Smooth muscle cell (in vitro differentiated cells): ENCODE data around the gene NFATC1. TPM values are rescaled to one million over a fixed set of nuclear protein-coding genes. Genes with fewer than 3 reads are reported as not detected.
"Not testable (repeated sequence)": the region's sequence is repeated elsewhere in the genome, so short reads cannot be mapped to it uniquely, and the experiment has no call there.

Experiments
- DNase-seq: peaks from one replicate; lab custom pipeline; 2025; ENCODE audit not compliant: unreplicated experiment; lab: John Stamatoyannopoulos, UW
- H2AFZ ChIP-seq: fragments of 200-600 bp; sonication (generic); 2 replicates; pipeline ENCODE4 v1.6.0; 2016; ENCODE audit warnings: antibody characterized with exemption, low read depth, mild to moderate bottlenecking
- H3F3A ChIP-seq: fragments of 200-600 bp; sonication (generic); 2 replicates; pipeline ENCODE4 v1.6.0; 2017; ENCODE audit warnings: antibody characterized with exemption, low read depth
- H3K27ac ChIP-seq: fragments of 200-600 bp; sonication (generic); 2 replicates; pipeline ENCODE4 v1.5.1; 2016; ENCODE audit warnings: low read depth, mild to moderate bottlenecking
- H3K27me3 ChIP-seq: fragments of 200-600 bp; sonication (generic); 2 replicates; pipeline ENCODE4 v1.6.1; 2016; ENCODE audit warnings: low read depth, mild to moderate bottlenecking
- H3K36me3 ChIP-seq: fragments of 200-600 bp; sonication (generic); 2 replicates; pipeline ENCODE4 v1.5.1; 2016; ENCODE audit warnings: low read depth
- H3K4me1 ChIP-seq: fragments of 200-600 bp; sonication (generic); 2 replicates; pipeline ENCODE4 v1.5.1; 2016; ENCODE audit warnings: low read depth
- H3K4me2 ChIP-seq: fragments of 200-600 bp; sonication (generic); 2 replicates; pipeline ENCODE4 v1.6.0; 2016; ENCODE audit warnings: mild to moderate bottlenecking
- H3K4me3 ChIP-seq: fragments of 200-600 bp; sonication (generic); 2 replicates; pipeline ENCODE4 v1.5.1; 2016; ENCODE audit warnings: mild to moderate bottlenecking
- H3K79me2 ChIP-seq: fragments of 200-600 bp; sonication (generic); 2 replicates; pipeline ENCODE4 v1.6.0; 2016; ENCODE audit warnings: low read depth, mild to moderate bottlenecking
- H3K9ac ChIP-seq: fragments of 200-600 bp; sonication (generic); 2 replicates; pipeline ENCODE4 v1.6.0; 2016; ENCODE audit warnings: low read depth
- H3K9me3 ChIP-seq: fragments of 200-600 bp; sonication (generic); replicated peaks from 2 replicates; pipeline ENCODE4 v1.5.1; 2016; ENCODE audit warnings: low read depth
- H4K20me1 ChIP-seq: fragments of 200-600 bp; sonication (generic); 2 replicates; pipeline ENCODE4 v1.6.0; 2016; ENCODE audit warnings: low read depth
- CTCF ChIP-seq: fragments of 200-600 bp; sonication (generic); IDR thresholded peaks from 2 replicates; pipeline ENCODE4 v1.5.1; 2017; ENCODE audit warnings: borderline replicate concordance, mild to moderate bottlenecking, antibody characterized with exemption; ENCODE audit not compliant: insufficient read depth, poor library complexity, severe bottlenecking
- WGBS: methylation state at CpG from one replicate; pipeline ENCODE4 v1.1.7; 2016; ENCODE audit warnings: low lambda C conversion rate; 5-methylcytosine and 5-hydroxymethylcytosine counted together
- polyA plus RNA-seq: library from polyadenylated mRNA; unstranded; fragments of >200 nt; fragmentation: Nextera tagmentation; extraction: Ambion mirVana; gene quantifications from 2 replicates; pipeline ENCODE4 v1.2.1, GENCODE V29; 2016
- total RNA-seq: library from RNA; depleted of rRNA; stranded (reverse); fragments of >200 nt; gene quantifications from 2 replicates; pipeline ENCODE4 v1.2.3, GENCODE V29; 2014

The NFATC1 gene
- total and polyA plus RNA-seq, 2 experiments from 2014 or later: 13.1 to 19.2 TPM

GRCh38 chr18:79373736-79374135 lies 22.0 kb upstream of the NFATC1 start:
- Histone ChIP-seq H3K4me2 (no peak overlapping the region), H3K9ac (no peak overlapping the region), H3K9me3 (no peaks in the 10 kb centered on the region), H3K36me3 (no peaks in the 10 kb centered on the region), H3K4me3 (no peak overlapping the region), H3K4me1 (no peaks in the 10 kb centered on the region), H4K20me1 (no peaks in the 10 kb centered on the region), H3K79me2 (no peaks in the 10 kb centered on the region), H3K27me3 (no peaks in the 10 kb centered on the region), H2AFZ (no peak overlapping the region), H3F3A (no peaks in the 10 kb centered on the region), H3K27ac (no peak overlapping the region)
- DNase-seq: no peak
- 95% methylated on average over 17 of the region's 17 CpGs for WGBS
- TF ChIP-seq CTCF: no peak

- Histone ChIP-seq H3K4me2 (no peak overlapping the region), H3K27me3 (no peaks in the 10 kb centered on the region), H2AFZ (no peak overlapping the region), H3K9ac (no peak overlapping the region), H3K4me1 (no peaks in the 10 kb centered on the region), H4K20me1 (no peaks in the 10 kb centered on the region), H3K27ac (no peak overlapping the region), H3K36me3 (no peaks in the 10 kb centered on the region), H3K79me2 (no peaks in the 10 kb centered on the region), H3K9me3 (no peaks in the 10 kb centered on the region), H3F3A (no peaks in the 10 kb centered on the region), H3K4me3 (no peak overlapping the region)
- DNase-seq: no peak
- no peak for TF ChIP-seq CTCF
- WGBS: 93% methylated on average over 26 of the region's 32 CpGs
Measured at GRCh38 chr18:79374408-79375171, 21.1 kb upstream of the NFATC1 start.

- Histone ChIP-seq H3K4me2 (no peak overlapping the region), H3K4me1 (no peaks in the 10 kb centered on the region), H3K79me2 (no peaks in the 10 kb centered on the region), H3K27ac (no peak overlapping the region), H3F3A (no peaks in the 10 kb centered on the region), H3K9me3 (no peaks in the 10 kb centered on the region), H4K20me1 (no peaks in the 10 kb centered on the region), H3K36me3 (no peaks in the 10 kb centered on the region), H3K9ac (no peak overlapping the region), H3K4me3 (no peak overlapping the region), H3K27me3 (no peaks in the 10 kb centered on the region), H2AFZ (no peak overlapping the region)
- 93% methylated on average over 10 of the region's 10 CpGs for WGBS
- TF ChIP-seq CTCF: no peak
- no peak for DNase-seq
Measured at GRCh38 chr18:79375441-79376154, 20.1 kb upstream of the NFATC1 start.

DNA sequence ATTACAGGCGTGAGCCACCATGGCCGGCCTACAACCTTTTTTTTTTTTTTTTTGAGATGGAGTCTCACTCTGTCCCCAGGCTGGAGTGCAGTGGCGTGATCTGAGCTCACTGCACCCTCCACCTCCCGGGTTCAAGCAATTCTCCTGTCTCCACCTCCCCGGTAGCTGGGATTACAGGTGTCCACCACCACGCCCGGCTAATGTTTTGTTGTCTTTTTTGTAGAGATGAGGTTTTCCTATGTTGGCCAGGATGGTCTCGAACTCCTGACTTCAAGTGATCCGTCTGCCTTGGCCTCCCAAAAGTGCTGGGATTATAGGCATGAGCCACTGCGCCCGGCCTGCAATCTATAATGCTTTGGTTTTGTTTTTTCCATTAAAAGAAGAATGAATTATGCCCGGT lies 19.1 kb upstream of the NFATC1 start:
- H3K9ac ChIP-seq, H3K4me3 ChIP-seq, H3K79me2 ChIP-seq, H3F3A ChIP-seq, H2AFZ ChIP-seq, DNase-seq, H3K36me3 ChIP-seq, H3K4me2 ChIP-seq, H4K20me1 ChIP-seq, H3K27ac ChIP-seq, H3K9me3 ChIP-seq, H3K4me1 ChIP-seq, H3K27me3 ChIP-seq: not testable (repeated sequence)
- WGBS: 90% methylated on average over 12 of the region's 12 CpGs
